Right atrium auricular region (tissue), 2 donors: ENCODE data around the gene FBLN2. TPM values are rescaled to one million over a fixed set of nuclear protein-coding genes. Genes with fewer than 3 reads are reported as not detected.

Source experiments
- DNase-seq: peaks from one replicate; pipeline ENCODE4 v3.0.0-alpha.2; 2019; ENCODE audit warnings: low spot score
- H3K27ac ChIP-seq, 2 donors: fragments of 200-600 bp; sonication (generic); 1 replicate in 1 of 2; 2 replicates in 1 of 2; pipeline ENCODE4 v1.5.1; 2016 to 2019
- H3K27me3 ChIP-seq, 2 donors: fragments of 200-600 bp; sonication (generic); one replicate each; pipeline versions ENCODE4 v1.5.1 to v1.6.0; 2017 to 2019
- H3K36me3 ChIP-seq: fragments of 200-600 bp; sonication (generic); one replicate; pipeline ENCODE4 v1.5.1; 2016
- H3K4me1 ChIP-seq, 2 donors: fragments of 200-600 bp; sonication (generic); one replicate each; pipeline versions ENCODE4 v1.5.1 to v1.6.0; 2017 to 2019
- H3K4me3 ChIP-seq, 2 donors: fragments of 200-600 bp; sonication (generic); 1 replicate in 1 of 2; 2 replicates in 1 of 2; pipeline ENCODE4 v1.5.1; 2017 to 2019; ENCODE audit warnings: mild to moderate bottlenecking in 1 of 2, moderate library complexity in 1 of 2
- H3K9me3 ChIP-seq, 2 donors: fragments of 200-600 bp; sonication (generic); one replicate each; pipeline ENCODE4 v1.5.1; 2019
- total RNA-seq, 2 donors: library from RNA; depleted of rRNA; stranded (reverse); fragments of >200 nt; gene quantifications; one replicate each; pipeline ENCODE4 v1.1.0, GENCODE V29; 2016
- TF ChIP-seq, protein P1 (sequence below), 2 donors: fragments of 200-600 bp; sonication (generic); IDR thresholded peaks; one replicate each; pipeline ENCODE4 v1.5.1; 2019; ENCODE audit warnings: antibody characterized with exemption in 2 of 2

FBLN2 gene
- total RNA-seq, 2 donors from 2014 or later = 122 to 185 TPM

DNA sequence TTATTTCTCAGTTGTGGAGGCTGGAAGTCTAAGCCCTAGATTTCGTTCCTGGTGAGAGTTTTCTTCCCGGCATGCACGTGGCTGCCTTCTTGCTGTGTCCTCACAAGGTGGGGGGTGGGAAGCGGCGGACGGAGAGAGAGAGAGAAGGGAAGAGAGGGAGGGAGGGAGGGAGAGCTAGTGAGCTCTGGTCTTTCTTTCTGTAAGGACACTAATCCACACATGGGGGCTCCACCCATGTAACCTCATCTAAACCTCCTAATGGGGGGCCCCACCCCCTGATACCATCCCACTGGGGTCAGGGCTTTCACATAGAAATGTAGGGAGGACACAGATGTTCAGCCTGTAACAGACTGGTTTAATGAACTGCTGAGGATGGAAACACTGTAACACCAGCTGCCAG, 7.3 kb downstream of the FBLN2 start:
- Histone ChIP-seq H3K4me1 (peaks cover 0 to 55% of the 10 kb centered on the region in 2 donors), H3K27ac (peak overlapping the region; percentile 28 to 32), H3K9me3 (no peaks in the 10 kb centered on the region), H3K4me3 (no peak overlapping the region), H3K27me3 (no peaks in the 10 kb centered on the region), H3K36me3 (no peaks in the 10 kb centered on the region)
- no peak for DNase-seq
- TF ChIP-seq, protein P1, sequence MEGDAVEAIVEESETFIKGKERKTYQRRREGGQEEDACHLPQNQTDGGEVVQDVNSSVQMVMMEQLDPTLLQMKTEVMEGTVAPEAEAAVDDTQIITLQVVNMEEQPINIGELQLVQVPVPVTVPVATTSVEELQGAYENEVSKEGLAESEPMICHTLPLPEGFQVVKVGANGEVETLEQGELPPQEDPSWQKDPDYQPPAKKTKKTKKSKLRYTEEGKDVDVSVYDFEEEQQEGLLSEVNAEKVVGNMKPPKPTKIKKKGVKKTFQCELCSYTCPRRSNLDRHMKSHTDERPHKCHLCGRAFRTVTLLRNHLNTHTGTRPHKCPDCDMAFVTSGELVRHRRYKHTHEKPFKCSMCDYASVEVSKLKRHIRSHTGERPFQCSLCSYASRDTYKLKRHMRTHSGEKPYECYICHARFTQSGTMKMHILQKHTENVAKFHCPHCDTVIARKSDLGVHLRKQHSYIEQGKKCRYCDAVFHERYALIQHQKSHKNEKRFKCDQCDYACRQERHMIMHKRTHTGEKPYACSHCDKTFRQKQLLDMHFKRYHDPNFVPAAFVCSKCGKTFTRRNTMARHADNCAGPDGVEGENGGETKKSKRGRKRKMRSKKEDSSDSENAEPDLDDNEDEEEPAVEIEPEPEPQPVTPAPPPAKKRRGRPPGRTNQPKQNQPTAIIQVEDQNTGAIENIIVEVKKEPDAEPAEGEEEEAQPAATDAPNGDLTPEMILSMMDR (IDR thresholded peaks at IDR 0.05) = no peak

DNA sequence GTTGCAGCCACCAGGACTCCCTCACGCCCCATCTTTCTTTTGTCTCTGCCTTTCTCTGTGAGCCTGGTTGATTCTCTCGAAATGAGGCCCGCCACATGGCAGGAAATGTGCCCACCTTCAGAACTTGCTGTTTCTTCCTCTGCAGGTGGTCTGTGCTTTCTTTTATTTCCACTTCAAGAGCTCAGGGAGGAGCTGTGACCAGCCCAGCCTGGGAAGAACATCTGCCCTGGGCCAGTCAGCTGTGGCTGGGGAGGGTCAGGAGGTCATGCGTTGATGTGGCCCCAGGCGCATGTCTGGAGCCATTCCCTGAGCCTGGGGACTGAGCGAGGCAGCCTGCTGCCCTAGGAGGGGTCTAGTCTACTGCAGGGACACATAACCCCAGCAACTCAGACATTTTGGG, 8.0 kb downstream of the FBLN2 start:
- TF ChIP-seq, protein P1 (IDR thresholded peaks at IDR 0.05) = no peak
- H3K4me1 ChIP-seq = peaks cover 0 to 57% of the 10 kb centered on the region in 2 donors
- H3K27ac ChIP-seq = peak overlapping the region; percentile 3 to 28
- no peak overlapping the region for H3K4me3 ChIP-seq
- no peaks in the 10 kb centered on the region for H3K36me3 ChIP-seq
- DNase-seq = no peak
- no peaks in the 10 kb centered on the region for H3K9me3 ChIP-seq
- H3K27me3 ChIP-seq = no peaks in the 10 kb centered on the region

DNA sequence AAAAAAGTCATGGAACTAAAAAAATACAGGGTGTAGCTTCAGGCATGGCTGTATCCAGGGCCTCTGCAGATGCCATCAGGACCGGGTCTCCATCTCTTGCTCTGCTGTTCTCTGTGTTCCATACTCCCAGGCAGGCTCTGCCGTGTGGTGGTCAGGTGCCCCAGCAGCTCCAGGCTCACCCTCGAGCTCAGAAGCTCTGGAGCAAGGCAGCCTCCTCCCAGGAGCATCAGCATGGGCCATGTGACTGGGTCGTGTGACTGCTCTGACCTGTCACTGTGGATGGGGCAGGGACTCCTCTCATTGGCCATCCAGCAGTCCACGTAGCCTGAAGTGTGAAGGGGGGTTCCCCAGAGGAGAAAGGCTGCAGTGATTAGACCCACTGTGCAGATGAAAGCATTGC, 8.5 kb downstream of the FBLN2 start:
- no peak for DNase-seq
- Histone ChIP-seq H3K36me3 (no peaks in the 10 kb centered on the region), H3K9me3 (no peaks in the 10 kb centered on the region), H3K4me1 (peaks cover 0 to 56% of the 10 kb centered on the region in 2 donors), H3K4me3 (no peak overlapping the region), H3K27me3 (no peaks in the 10 kb centered on the region), H3K27ac (peak overlapping the region; percentile 3 to 28)
- TF ChIP-seq, protein P1 (IDR thresholded peaks at IDR 0.05) = no peak

DNA sequence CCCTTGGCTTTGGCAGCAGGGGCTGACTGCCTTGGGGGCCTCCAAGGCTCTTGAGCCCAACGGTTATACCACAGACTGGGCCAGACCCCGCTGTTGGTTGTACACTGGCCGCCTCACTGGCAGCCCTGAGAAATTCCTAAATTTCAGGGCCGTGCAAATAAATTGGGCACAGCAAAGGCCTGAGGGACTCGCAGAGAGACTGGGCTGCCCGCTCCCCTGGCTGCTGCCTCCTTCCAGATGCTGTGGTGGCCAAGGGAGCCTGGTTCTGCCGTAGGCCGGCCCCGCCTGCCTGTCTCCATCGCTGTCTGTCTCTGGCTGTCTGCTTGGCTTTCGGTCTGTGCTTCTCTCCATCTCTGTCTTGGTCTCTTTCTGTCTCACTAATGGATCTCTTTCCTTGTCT, 9.0 kb downstream of the FBLN2 start:
- Histone ChIP-seq H3K4me1 (peaks cover 0 to 52% of the 10 kb centered on the region in 2 donors), H3K27ac (peak overlapping the region; percentile 28 to 29), H3K27me3 (no peaks in the 10 kb centered on the region), H3K4me3 (no peak overlapping the region), H3K36me3 (no peaks in the 10 kb centered on the region), H3K9me3 (no peaks in the 10 kb centered on the region)
- TF ChIP-seq, protein P1 (IDR thresholded peaks at IDR 0.05) = no peak
- DNase-seq = no peak

DNA sequence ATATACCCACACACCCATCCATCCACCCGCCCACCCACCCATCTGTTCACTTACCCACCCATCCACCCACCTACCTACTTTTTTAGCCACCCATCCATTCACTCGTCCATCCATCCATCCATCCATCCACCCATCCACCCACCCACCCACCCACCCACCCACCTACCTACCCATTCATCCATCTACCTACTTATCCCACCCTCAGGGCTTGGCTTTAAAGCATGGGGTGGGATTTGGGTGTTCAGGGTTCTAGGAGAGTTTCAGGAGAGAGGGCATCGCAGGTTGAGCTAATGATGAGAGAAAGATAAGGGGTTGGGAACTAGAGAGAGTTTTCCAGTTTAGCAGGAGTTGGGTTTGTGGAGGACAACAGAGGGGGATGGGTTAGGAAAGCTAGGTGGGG, 9.7 kb downstream of the FBLN2 start:
- Histone ChIP-seq H3K27me3 (no peaks in the 10 kb centered on the region), H3K9me3 (no peaks in the 10 kb centered on the region), H3K4me1 (peaks cover 0 to 52% of the 10 kb centered on the region in 2 donors), H3K36me3 (no peaks in the 10 kb centered on the region), H3K27ac (peak overlapping the region; percentile 28 to 29), H3K4me3 (no peak overlapping the region)
- no peak for DNase-seq
- TF ChIP-seq, protein P1 (IDR thresholded peaks at IDR 0.05) = no peak
